HepG2 (cell line): ENCODE results near the gene MEIS3. TPM values are rescaled to one million over a fixed set of nuclear protein-coding genes. Genes with fewer than 3 reads are reported as not detected.
A peak's percentile ranks its signal among the peaks of the same experiment; 100 is the strongest.

Experiments
- BHLHE40 ChIP-seq: IDR thresholded peaks from 2 replicates; pipeline ENCODE4 v1.6.1; 2011; ENCODE audit warnings: low read length, improper control_type of control experiment
- CREM ChIP-seq, 2 experiments: sonication (generic) in 1 of 2; formaldehyde crosslinking in 1 of 2; IDR thresholded peaks; 2 replicates each; pipeline versions ENCODE4 v1.4.0 to v1.6.1; 2016 to 2020; ENCODE audit warnings: antibody characterized with exemption in 1 of 2, mild to moderate bottlenecking in 1 of 2, missing genetic modification reagents in 1 of 2
- DBP ChIP-seq: sonication (generic); formaldehyde crosslinking; IDR thresholded peaks from 2 replicates; pipeline ENCODE4 v1.4.0; 2020; ENCODE audit warnings: missing genetic modification reagents; ENCODE audit errors: not compliant biosample characterization
- HOXD1 ChIP-seq: sonication (generic); formaldehyde crosslinking; IDR thresholded peaks from 2 replicates; pipeline ENCODE4 v1.5.0; 2020; ENCODE audit warnings: missing genetic modification reagents
- MED1 ChIP-seq: sonication (generic); formaldehyde crosslinking; IDR thresholded peaks from 2 replicates; pipeline ENCODE4 v1.4.0; 2020; ENCODE audit warnings: missing genetic modification reagents
- MEF2D ChIP-seq: sonication (generic); formaldehyde crosslinking; IDR thresholded peaks from 2 replicates; pipeline ENCODE4 v1.5.1; 2020; ENCODE audit warnings: mild to moderate bottlenecking, missing genetic modification reagents
- MTF1 ChIP-seq: sonication (generic); formaldehyde crosslinking; IDR thresholded peaks from 2 replicates; pipeline ENCODE4 v1.5.0; 2020; ENCODE audit warnings: missing genetic modification reagents
- MZF1 ChIP-seq: sonication (generic); formaldehyde crosslinking; IDR thresholded peaks from 2 replicates; pipeline ENCODE4 v1.8.1; 2023; ENCODE audit warnings: mild to moderate bottlenecking, missing genetic modification reagents, borderline replicate concordance
- NAIF1 ChIP-seq: sonication (generic); formaldehyde crosslinking; IDR thresholded peaks from 2 replicates; pipeline ENCODE4 v1.5.0; 2020; ENCODE audit warnings: mild to moderate bottlenecking, missing genetic modification reagents, borderline replicate concordance
- SUZ12 ChIP-seq: fragments of 150-350 bp; IDR thresholded peaks from 2 replicates; pipeline ENCODE4 v1.6.1; 2014; ENCODE audit warnings: low read depth, low read length
- TIGD3 ChIP-seq: sonication (generic); formaldehyde crosslinking; IDR thresholded peaks from 2 replicates; pipeline ENCODE4 v1.5.1; 2020; ENCODE audit warnings: mild to moderate bottlenecking, missing genetic modification reagents, borderline replicate concordance
- TMF1 ChIP-seq: sonication (generic); formaldehyde crosslinking; IDR thresholded peaks from 2 replicates; pipeline ENCODE4 v1.8.1; 2022; ENCODE audit warnings: low read depth, missing genetic modification reagents
- ZBTB34 ChIP-seq: sonication (generic); formaldehyde crosslinking; IDR thresholded peaks from 2 replicates; pipeline ENCODE4 v1.8.0; 2022; ENCODE audit warnings: mild to moderate bottlenecking, missing genetic modification reagents
- ZNF331 ChIP-seq: sonication (generic); formaldehyde crosslinking; IDR thresholded peaks from 2 replicates; pipeline ENCODE4 v1.4.0; 2020; ENCODE audit warnings: missing genetic modification reagents
- ZNF441 ChIP-seq: sonication (generic); formaldehyde crosslinking; IDR thresholded peaks from 2 replicates; pipeline ENCODE4 v1.7.0; 2021; ENCODE audit warnings: missing genetic modification reagents, borderline replicate concordance
- ZNF563 ChIP-seq: sonication (generic); formaldehyde crosslinking; IDR thresholded peaks from 2 replicates; pipeline ENCODE4 v1.8.0; 2022; ENCODE audit warnings: mild to moderate bottlenecking, moderate library complexity, missing genetic modification reagents
- ZNF691 ChIP-seq: sonication (generic); formaldehyde crosslinking; IDR thresholded peaks from 2 replicates; pipeline ENCODE4 v1.4.0; 2020; ENCODE audit warnings: missing genetic modification reagents, low read depth, mild to moderate bottlenecking, borderline replicate concordance
- ZNF770 ChIP-seq: sonication (generic); formaldehyde crosslinking; IDR thresholded peaks from 2 replicates; pipeline ENCODE4 v1.5.0; 2020; ENCODE audit warnings: mild to moderate bottlenecking, missing genetic modification reagents
- ZSCAN29 ChIP-seq: sonication (generic); formaldehyde crosslinking; conservative IDR thresholded peaks from 2 replicates; pipeline ENCODE4 v1.4.0; 2020; ENCODE audit warnings: mild to moderate bottlenecking, missing genetic modification reagents
- polyA plus RNA-seq, 8 experiments: library from polyadenylated mRNA; depleted of rRNA in 3 of 8; stranded (reverse) in 7 of 8; unstranded in 1 of 8; fragments of >200 nt; fragmentation: Illumina TruSeq in 4 of 8; extraction: Trizol in 4 of 8; gene quantifications; 2 replicates each; pipeline versions ENCODE4 v1.2.1 to v1.2.3, GENCODE V29; 2011 to 2016; ENCODE audit warnings: low read depth in 4 of 8, missing spikeins in 1 of 8, mixed read lengths in 1 of 8; ENCODE audit not compliant: insufficient read depth in 1 of 8
- total RNA-seq, 5 experiments: library from RNA; depleted of rRNA; stranded (reverse); fragments of >200 nt; fragmentation: Illumina TruSeq; extraction: Trizol; gene quantifications; 2 replicates each; pipeline ENCODE4 v1.2.3, GENCODE V29; 2016; ENCODE audit warnings: low read depth in 1 of 5

The MEIS3 gene
- total and polyA plus RNA-seq, 2 of the 13 experiments (the other 11 are each of a cell fraction or from before 2014, with no cell fraction given), result 0.09 to 0.70 TPM

GRCh38 chr19:47430041-47430802 is 10.9 kb upstream of the MEIS3 start (continued):
- TF ChIP-seq ZNF691 (CRISPR knock-in tag) (peak; percentile 50; the same call in 1 of the 2 replicates), DBP (CRISPR knock-in tag) (no peak), SUZ12 (no peak), ZSCAN29 (no peak), HOXD1 (0 out of 2 replicates have a peak, but pooled peaks have one; percentile 29), ZBTB34 (CRISPR knock-in tag) (no peak), CREM (IDR thresholded peaks at IDR 0.05) (no peak), CREM (CRISPR knock-in tag; IDR thresholded peaks at IDR 0.05) (no peak), ZNF441 (CRISPR knock-in tag) (peak; percentile 42; the same call in 1 of the 2 replicates), MEF2D (CRISPR knock-in tag) (no peak), TIGD3 (CRISPR knock-in tag) (no peak), ZNF331 (CRISPR knock-in tag) (no peak; the same call in 1 of the 2 replicates), ZNF770 (0 out of 2 replicates have a peak, but pooled peaks have one; percentile 30), NAIF1 (CRISPR knock-in tag) (no peak), MZF1 (CRISPR knock-in tag) (no peak), ZNF563 (peak; percentile 94), MTF1 (no peak), MED1 (CRISPR knock-in tag) (no peak), BHLHE40 (no peak), TMF1 (CRISPR knock-in tag) (peak; percentile 63; the same call in 1 of the 2 replicates)
